ENCODE data around the gene ANAPC2. TPM values are rescaled to one million over a fixed set of nuclear protein-coding genes. Genes with fewer than 3 reads are reported as not detected.

The ANAPC2 gene
- total and polyA plus RNA-seq, 12 donors = 23.7 to 69.6 (median 27.7) TPM

- Histone ChIP-seq H3K27me3 (peaks cover 16 to 57% (median 56%) of the 10 kb centered on the region in 7 donors), H3K9me3 (no peaks in the 10 kb centered on the region), H3K36me3 (no peaks in the 10 kb centered on the region), H3K27ac (no peak overlapping the region), H3K4me1 (peaks cover 0 to 15% (median 10%) of the 10 kb centered on the region in 9 donors), H3K4me3 (no peak overlapping the region)
- no peak for TF ChIP-seq CTCF (IDR thresholded peaks at IDR 0.05)
- no peak for ATAC-seq
- intact Hi-C loops (cut with DNase I) = loop anchor here in 7 of 10 donors (2.0 to 5.0 kb wide), 6 partner anchors 36 to 111 kb away; partner anchors contain the start of genes ANAPC2 (in 1 of the 7) and SSNA1 (in 1 of the 7)
- 68% methylated on average over 29 of the region's 29 CpGs for WGBS, 2 donors
- no peak for DNase-seq
Measured at GRCh38 chr9:137228506-137228967, 40.2 kb upstream of the ANAPC2 start.

GRCh38 chr9:137227853-137228505 lies 39.6 kb upstream of the ANAPC2 start:
- H3K27me3 ChIP-seq = peaks cover 16 to 51% (median 50%) of the 10 kb centered on the region in 7 donors
- no peak for TF ChIP-seq CTCF (IDR thresholded peaks at IDR 0.05)
- no peak overlapping the region for H3K27ac ChIP-seq
- H3K9me3 ChIP-seq = no peaks in the 10 kb centered on the region
- intact Hi-C loops (cut with DNase I) = loop anchor here (1.0 to 5.0 kb wide), 8 partner anchors 36 to 111 kb away; partner anchors contain the start of genes ANAPC2 (in 1 of the 10) and SSNA1 (in 1 of the 10)
- WGBS, 2 donors = 39 to 43% methylated on average over 18 of the region's 18 CpGs
- H3K4me3 ChIP-seq = no peak overlapping the region
- no peaks in the 10 kb centered on the region for H3K36me3 ChIP-seq
- H3K4me1 ChIP-seq = peaks cover under 1 to 17% (median 11%) of the 10 kb centered on the region in 9 donors
- ATAC-seq (no peak), DNase-seq (no peak)

- Histone ChIP-seq H3K4me3 (no peak within 1 kb of the TSS), H3K27ac (no peak within 1 kb of the TSS), H3K9me3 (no peaks in the 10 kb centered on the region), H3K36me3 (no peaks in the 10 kb centered on the region), H3K4me1 (peaks cover 7 to 24% (median 18%) of the 10 kb centered on the region in 9 donors), H3K27me3 (peaks cover 16 to 44% (median 43%) of the 10 kb centered on the region in 7 donors)
- peak; percentile 76 to 93 (median 88) for TF ChIP-seq CTCF (IDR thresholded peaks at IDR 0.05)
- peak in 5 of 8 donors; percentile 12 to 34 (median 25) for ATAC-seq
- 41% methylated on average over 25 of the region's 25 CpGs for WGBS, 2 donors
- intact Hi-C loops (cut with DNase I) = loop anchor here in 8 of 10 donors (1.0 to 5.0 kb wide), 8 partner anchors 35 to 110 kb away; partner anchors contain the start of genes ANAPC2 (in 1 of the 8) and SSNA1 (in 1 of the 8)
- DNase-seq = peak; percentile 65 to 78
Measured at GRCh38 chr9:137227054-137227852, 38.9 kb upstream of the ANAPC2 start, which contains the start of gene RNF224. Gene RNF224 (plus strand): TSS chr9:137227502. CDS start chr9:137228336, 834 bp downstream.

Measured in heart right ventricle (tissue), 16 donors.